Prostate gland (tissue), 2 donors: ENCODE results near the gene C6orf136. TPM values are rescaled to one million over a fixed set of nuclear protein-coding genes. Genes with fewer than 3 reads are reported as not detected.

Experiments used
- DNase-seq: peaks from one replicate; pipeline ENCODE4 v3.0.0-alpha.2; 2019; ENCODE audit warnings: low spot score
- H3K27ac ChIP-seq, 2 donors: fragments of 200-600 bp; sonication (generic); 2 replicates each; pipeline ENCODE4 v1.5.1; 2017 to 2019
- H3K27me3 ChIP-seq: fragments of 200-600 bp; sonication (generic); replicated peaks from 2 replicates; pipeline ENCODE4 v1.5.1; 2019; ENCODE audit not compliant: insufficient read depth
- H3K36me3 ChIP-seq, 2 donors: fragments of 200-600 bp; sonication (generic); 1 replicate in 1 of 2; 2 replicates in 1 of 2; pipeline versions ENCODE4 v1.5.1 to v1.8.1; 2017 to 2019
- H3K4me1 ChIP-seq: fragments of 200-600 bp; sonication (generic); replicated peaks from 2 replicates; pipeline ENCODE4 v1.5.1; 2019
- H3K4me3 ChIP-seq, 2 donors: fragments of 200-600 bp; sonication (generic); 2 replicates each; pipeline ENCODE4 v1.5.1; 2017 to 2019
- H3K9me3 ChIP-seq: fragments of 200-600 bp; sonication (generic); 2 replicates; pipeline ENCODE4 v1.5.1; 2017
- POLR2A ChIP-seq: fragments of 450-650 bp; IDR thresholded peaks from one replicate; pipeline ENCODE4 v1.6.1; 2016; ENCODE audit warnings: antibody characterized with exemption, mild to moderate bottlenecking
- POLR2AphosphoS5 ChIP-seq: sonication (generic); formaldehyde crosslinking; IDR thresholded peaks from one replicate; pipeline ENCODE4 v1.6.1; 2017; ENCODE audit warnings: antibody characterized with exemption
- WGBS: methylation state at CpG from one replicate; pipeline ENCODE4 v1.1.5; 2018; 5-methylcytosine and 5-hydroxymethylcytosine counted together
- intact Hi-C: fragments of 100-400 bp; cut with DNase I; formaldehyde crosslinking; loops from one replicate; pipeline ENCODE4 v1.14.2; 2022
- total RNA-seq, 2 donors: library from RNA; depleted of rRNA; stranded (reverse); fragments of >200 nt; gene quantifications; one replicate each; pipeline ENCODE4 v1.1.0, GENCODE V29; 2016
- TF ChIP-seq, protein P1 (sequence below), 4 experiments: fragments of 200-600 bp in 2 of 4; fragments of 450-650 bp in 2 of 4; sonication (generic) in 2 of 4; IDR thresholded peaks; 1 replicate in 3 of 4; 2 replicates in 1 of 4; pipeline ENCODE4 v1.5.1; 2016 to 2019; ENCODE audit warnings: antibody characterized with exemption in 4 of 4, mild to moderate bottlenecking in 2 of 4, moderate library complexity in 2 of 4

C6orf136 gene
- total RNA-seq, 2 donors from 2014 or later: 12.8 to 18.5 TPM

DNA sequence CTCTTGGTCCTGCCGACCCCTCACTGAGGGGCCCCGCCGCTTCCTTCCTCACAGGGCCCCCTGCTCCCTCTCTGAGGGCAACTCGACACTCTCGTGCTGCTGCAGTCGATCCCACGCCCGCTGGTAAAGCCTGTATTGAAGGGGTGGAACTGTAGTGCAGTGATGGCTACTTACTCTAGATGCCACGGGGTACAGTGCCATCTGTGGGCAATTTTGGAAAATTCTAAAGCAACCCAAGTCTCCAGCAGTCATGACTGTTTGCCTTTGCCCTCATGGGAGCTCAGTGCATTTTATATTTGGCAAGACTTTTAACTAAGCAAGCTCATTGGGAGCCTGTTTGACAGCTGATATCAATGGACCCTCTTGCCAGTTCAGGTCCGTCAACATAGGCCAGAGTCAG, 6.5 kb upstream of the C6orf136 start:
- 71% methylated on average over 10 of the region's 10 CpGs for WGBS

GRCh38 chr6:30641048-30641447, 5.9 kb upstream of the C6orf136 start:
- H3K4me3 ChIP-seq: no peak overlapping the region
- intact Hi-C loops: no loop called here
- H3K36me3 ChIP-seq: no peaks in the 10 kb centered on the region
- no peaks in the 10 kb centered on the region for H3K27me3 ChIP-seq
- TF ChIP-seq POLR2A (no peak), POLR2AphosphoS5 (no peak)
- TF ChIP-seq, protein P1, sequence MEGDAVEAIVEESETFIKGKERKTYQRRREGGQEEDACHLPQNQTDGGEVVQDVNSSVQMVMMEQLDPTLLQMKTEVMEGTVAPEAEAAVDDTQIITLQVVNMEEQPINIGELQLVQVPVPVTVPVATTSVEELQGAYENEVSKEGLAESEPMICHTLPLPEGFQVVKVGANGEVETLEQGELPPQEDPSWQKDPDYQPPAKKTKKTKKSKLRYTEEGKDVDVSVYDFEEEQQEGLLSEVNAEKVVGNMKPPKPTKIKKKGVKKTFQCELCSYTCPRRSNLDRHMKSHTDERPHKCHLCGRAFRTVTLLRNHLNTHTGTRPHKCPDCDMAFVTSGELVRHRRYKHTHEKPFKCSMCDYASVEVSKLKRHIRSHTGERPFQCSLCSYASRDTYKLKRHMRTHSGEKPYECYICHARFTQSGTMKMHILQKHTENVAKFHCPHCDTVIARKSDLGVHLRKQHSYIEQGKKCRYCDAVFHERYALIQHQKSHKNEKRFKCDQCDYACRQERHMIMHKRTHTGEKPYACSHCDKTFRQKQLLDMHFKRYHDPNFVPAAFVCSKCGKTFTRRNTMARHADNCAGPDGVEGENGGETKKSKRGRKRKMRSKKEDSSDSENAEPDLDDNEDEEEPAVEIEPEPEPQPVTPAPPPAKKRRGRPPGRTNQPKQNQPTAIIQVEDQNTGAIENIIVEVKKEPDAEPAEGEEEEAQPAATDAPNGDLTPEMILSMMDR (IDR thresholded peaks at IDR 0.05): no peak
- no peaks in the 10 kb centered on the region for H3K9me3 ChIP-seq
- H3K27ac ChIP-seq: no peak overlapping the region
- 84% methylated on average over 1 of the region's 1 CpG for WGBS
- DNase-seq: no peak
- H3K4me1 ChIP-seq: no peaks in the 10 kb centered on the region

More for the DNA sequence above, 6.5 kb upstream of the C6orf136 start:
- Histone ChIP-seq H3K9me3 (no peaks in the 10 kb centered on the region), H3K4me3 (no peak overlapping the region), H3K27ac (no peak overlapping the region), H3K36me3 (no peaks in the 10 kb centered on the region), H3K27me3 (no peaks in the 10 kb centered on the region), H3K4me1 (no peaks in the 10 kb centered on the region)
- TF ChIP-seq POLR2A (no peak), POLR2AphosphoS5 (no peak)
- TF ChIP-seq, protein P1 (IDR thresholded peaks at IDR 0.05): no peak
- intact Hi-C loops: no loop called here
- DNase-seq: no peak

DNA sequence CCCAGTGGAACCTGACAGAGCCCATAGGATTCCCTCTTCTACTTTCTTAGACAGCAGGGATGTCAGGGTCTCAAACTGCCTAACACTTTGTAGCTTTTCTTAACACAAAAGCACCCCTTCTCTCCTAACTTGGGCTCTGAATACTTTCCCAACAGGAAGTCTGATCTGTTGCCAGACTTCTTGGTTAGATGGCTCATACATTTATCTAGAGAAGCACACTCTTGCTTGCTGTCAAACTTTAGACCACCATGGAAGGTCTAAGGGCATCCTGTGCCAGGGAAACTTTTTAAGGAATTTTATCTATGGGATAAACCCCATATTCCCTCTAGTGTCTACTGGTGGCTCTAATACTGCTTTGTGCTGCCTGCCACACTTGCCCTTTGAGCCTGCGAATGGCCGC, 3.3 kb upstream of the C6orf136 start:
- H3K9me3 ChIP-seq: no peaks in the 10 kb centered on the region
- intact Hi-C loops: no loop called here
- no peak overlapping the region for H3K27ac ChIP-seq
- TF ChIP-seq POLR2AphosphoS5: no peak
- no peak for TF ChIP-seq POLR2A
- TF ChIP-seq, protein P1 (IDR thresholded peaks at IDR 0.05): no peak
- no peak overlapping the region for H3K4me3 ChIP-seq
- no peaks in the 10 kb centered on the region for H3K36me3 ChIP-seq
- WGBS: 100% methylated on average over 2 of the region's 2 CpGs
- H3K27me3 ChIP-seq: no peaks in the 10 kb centered on the region
- H3K4me1 ChIP-seq: no peaks in the 10 kb centered on the region
- DNase-seq: no peak

DNA sequence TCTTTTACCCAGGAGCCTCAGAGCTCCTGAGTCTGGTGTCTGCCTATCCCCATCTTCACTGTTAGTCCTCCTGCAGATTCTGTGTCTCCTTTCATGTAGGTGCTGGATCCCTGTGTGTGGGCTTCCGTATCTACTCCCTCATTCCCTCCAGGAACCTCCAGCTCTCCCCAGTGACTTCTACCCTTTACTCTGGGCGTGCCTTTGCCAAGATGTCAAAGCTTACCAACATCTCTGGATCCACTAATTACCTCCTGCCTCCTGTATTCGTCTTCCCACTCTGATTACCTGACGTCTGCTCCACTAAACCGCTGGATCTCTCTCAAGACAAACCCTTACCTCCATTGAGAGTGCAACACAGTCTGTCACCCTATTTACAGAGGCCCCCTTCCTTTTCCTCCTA, 2.2 kb upstream of the C6orf136 start:
- 73% methylated on average over 5 of the region's 5 CpGs for WGBS
- H3K36me3 ChIP-seq: no peaks in the 10 kb centered on the region

GRCh38 chr6:30645989-30646388, 944 bp upstream of the C6orf136 start:
- H3K9me3 ChIP-seq: no peaks in the 10 kb centered on the region
- H3K36me3 ChIP-seq: no peaks in the 10 kb centered on the region
- WGBS: 53% methylated on average over 1 of the region's 1 CpG
- no peak overlapping the region for H3K4me3 ChIP-seq
- intact Hi-C loops: no loop called here
- no peak overlapping the region for H3K27ac ChIP-seq
- no peak for DNase-seq
- H3K27me3 ChIP-seq: no peaks in the 10 kb centered on the region
- TF ChIP-seq POLR2A: no peak
- no peak for TF ChIP-seq POLR2AphosphoS5
- TF ChIP-seq, protein P1 (IDR thresholded peaks at IDR 0.05): no peak
- no peaks in the 10 kb centered on the region for H3K4me1 ChIP-seq

More for the DNA sequence above, 2.2 kb upstream of the C6orf136 start:
- Histone ChIP-seq H3K4me1 (no peaks in the 10 kb centered on the region), H3K27me3 (no peaks in the 10 kb centered on the region), H3K4me3 (no peak overlapping the region), H3K27ac (no peak overlapping the region), H3K9me3 (no peaks in the 10 kb centered on the region)
- DNase-seq: no peak
- TF ChIP-seq POLR2AphosphoS5 (no peak), POLR2A (no peak)
- TF ChIP-seq, protein P1 (IDR thresholded peaks at IDR 0.05): no peak
- intact Hi-C loops: no loop called here
